Sciatic nerve (tissue), 2 donors: ENCODE results near the gene UBE2Z. TPM values are rescaled to one million over a fixed set of nuclear protein-coding genes. Genes with fewer than 3 reads are reported as not detected.
"Not testable (repeated sequence)": the region's sequence is repeated elsewhere in the genome, so short reads cannot be mapped to it uniquely, and the experiment has no call there.

Experiments used
- ATAC-seq: fragments of 200-7000 bp; cut with Tn5 transposase; one replicate; pipeline ENCODE4 v1.9.1; 2020; ENCODE audit warnings: mild to moderate bottlenecking, moderate library complexity
- DNase-seq: peaks from one replicate; pipeline ENCODE4 v3.0.0-alpha.2; 2020; ENCODE audit warnings: low spot score
- intact Hi-C: fragments of 100-400 bp; cut with DNase I; formaldehyde crosslinking; loops from one replicate; pipeline ENCODE4 v1.14.2; 2022
- total RNA-seq: library from RNA; stranded (reverse); fragmentation: NEBNext Ultra II Directional; extraction: Animal tissue kit (Norgen Biotek cat#: 25700); gene quantifications from one replicate; pipeline ENCODE4 v1.2.1, GENCODE V29; 2021
- donor health status: DM: no; HTN: no; CAD: no.
- donor health status: DM: no; HTN: no; CAD: no.

UBE2Z gene
- total RNA-seq: 66.2 TPM

- intact Hi-C loops: no loop called here
- DNase-seq (peak; percentile 94), ATAC-seq (peak; percentile 99)
These were observed at the start of gene UBE2Z for GRCh38 chr17:48908047-48908843. UBE2Z (plus strand) TSS chr17:48908407; CDS start chr17:48908504, 97 bp downstream.

DNA sequence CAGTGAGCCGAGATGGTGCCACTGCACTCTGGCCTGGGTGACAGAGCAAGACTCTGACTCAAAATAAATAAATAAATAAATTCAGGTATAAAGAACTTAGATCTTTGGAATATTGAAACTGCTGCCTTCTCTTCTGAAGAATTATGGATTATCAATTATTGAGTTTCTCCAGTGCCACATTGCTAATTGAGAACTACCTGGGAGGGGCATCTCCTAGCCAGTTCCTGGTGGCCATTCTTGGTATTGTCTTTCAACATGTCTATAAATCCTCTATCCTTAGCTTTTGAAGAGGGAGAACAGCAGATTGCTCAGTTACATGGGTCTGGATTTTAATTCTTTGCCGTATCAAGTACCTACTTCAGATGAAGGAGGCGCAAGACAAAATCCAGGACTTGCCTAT lies 48.2 kb upstream of the UBE2Z start:
- no peak for ATAC-seq
- intact Hi-C loops: no loop called here
- no peak for DNase-seq

DNA sequence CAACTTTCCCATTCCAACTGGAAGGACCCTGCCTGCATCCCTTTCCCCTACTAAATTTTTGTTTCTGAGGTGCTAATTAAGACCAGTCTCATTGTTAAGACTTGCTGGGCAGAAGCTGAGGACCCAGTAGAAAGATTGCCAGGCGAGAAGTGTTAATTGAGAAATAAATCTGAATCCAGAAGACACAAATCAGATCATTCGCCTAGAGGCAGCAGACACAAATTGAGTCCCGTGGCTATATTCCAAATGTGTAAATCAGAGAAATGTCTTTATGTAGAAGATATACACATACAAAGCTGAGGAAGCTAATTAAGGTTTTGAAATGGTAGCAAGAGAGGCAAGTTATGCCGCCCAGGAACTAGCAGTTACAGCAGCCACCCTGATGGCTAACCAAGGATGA lies 47.8 kb upstream of the UBE2Z start:
- no peak for DNase-seq
- intact Hi-C loops: no loop called here
- ATAC-seq: no peak

DNA sequence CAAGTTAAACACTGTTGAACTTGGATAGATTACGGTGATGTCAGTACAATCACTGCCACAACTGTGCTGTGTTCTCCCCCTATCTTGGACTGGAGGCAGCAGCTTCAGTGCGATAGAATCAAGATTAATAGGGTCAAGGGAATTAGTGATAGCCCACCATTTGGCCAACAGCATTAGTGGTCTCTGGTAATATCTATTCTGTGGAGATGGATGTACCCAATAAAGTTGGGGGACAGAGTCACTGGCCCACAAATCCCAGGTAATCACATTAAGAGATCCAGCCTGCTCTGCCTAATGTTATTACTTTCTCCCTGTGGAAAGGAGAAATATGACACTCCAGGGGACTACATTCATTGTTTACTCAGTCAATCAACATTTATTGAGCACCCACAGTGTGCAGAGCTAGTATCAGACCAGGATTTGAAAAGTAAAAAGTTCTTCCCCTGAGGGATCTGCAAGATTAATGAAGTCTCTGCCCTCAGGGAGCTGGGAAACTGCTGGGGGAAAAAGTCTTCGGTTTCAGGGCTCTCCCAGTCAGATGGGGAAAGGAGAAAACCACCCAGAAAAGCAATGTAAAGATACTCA lies 39.2 kb upstream of the UBE2Z start:
- intact Hi-C loops: no loop called here
- DNase-seq (no peak), ATAC-seq (no peak)

DNA sequence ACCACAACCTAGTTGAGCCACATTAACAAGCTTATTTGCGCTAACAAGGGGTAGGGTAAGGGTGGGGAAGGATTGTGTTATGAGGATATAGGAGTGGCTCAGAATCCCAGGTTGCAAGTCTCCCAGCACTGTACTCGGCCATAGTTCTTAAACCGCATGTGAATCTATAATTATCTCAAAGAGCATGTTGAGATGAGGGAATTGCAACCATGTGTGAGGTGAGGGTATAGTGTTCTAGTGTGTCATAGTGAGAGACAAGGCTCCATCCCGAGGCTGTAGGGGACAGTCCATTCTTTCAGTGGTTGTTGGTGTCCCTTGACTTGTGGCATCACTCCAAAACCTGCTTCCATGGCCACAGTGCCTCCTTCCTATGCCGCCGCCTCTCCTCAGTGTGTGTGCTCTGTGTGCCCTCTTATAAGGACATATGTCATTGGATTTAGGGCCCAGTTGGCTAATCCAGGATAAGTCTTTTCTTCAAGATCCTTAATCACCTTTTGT lies 38.3 kb upstream of the UBE2Z start:
- no peak for ATAC-seq
- intact Hi-C loops: no loop called here
- DNase-seq: no peak

GRCh38 chr17:48871035-48871550 lies 37.1 kb upstream of the UBE2Z start:
- DNase-seq (no peak), ATAC-seq (no peak)
- intact Hi-C loops: no loop called here

GRCh38 chr17:48871551-48872351 lies 36.5 kb upstream of the UBE2Z start:
- DNase-seq (no peak), ATAC-seq (peak; percentile 80)

DNA sequence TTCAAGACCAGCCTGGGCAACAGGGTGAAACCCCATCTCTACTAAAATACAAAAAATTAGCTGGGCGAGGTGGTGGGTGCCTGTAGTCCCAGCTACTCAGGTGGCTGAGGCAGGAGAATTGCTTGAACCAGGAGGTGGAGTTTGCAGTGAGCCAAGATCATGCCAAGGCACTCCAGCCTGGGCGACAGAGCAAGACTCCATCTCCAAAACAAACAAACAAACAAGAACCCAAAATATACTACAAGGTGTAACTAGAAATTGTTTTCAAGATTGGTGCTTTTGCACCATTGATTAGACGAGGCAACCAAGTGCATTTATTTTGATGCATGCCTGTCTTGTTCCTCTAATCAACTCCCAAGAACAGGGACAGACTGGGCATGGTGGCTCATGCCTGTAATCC lies 35.8 kb upstream of the UBE2Z start:
- ATAC-seq, DNase-seq, intact Hi-C loops: not testable (repeated sequence)

More at GRCh38 chr17:48871551-48872351, 36.5 kb upstream of the UBE2Z start:
- intact Hi-C loops: no loop called here

GRCh38 chr17:48873209-48873608 lies 35.0 kb upstream of the UBE2Z start:
- peak; percentile 33 for ATAC-seq
- intact Hi-C loops: no loop called here
- no peak for DNase-seq

DNA sequence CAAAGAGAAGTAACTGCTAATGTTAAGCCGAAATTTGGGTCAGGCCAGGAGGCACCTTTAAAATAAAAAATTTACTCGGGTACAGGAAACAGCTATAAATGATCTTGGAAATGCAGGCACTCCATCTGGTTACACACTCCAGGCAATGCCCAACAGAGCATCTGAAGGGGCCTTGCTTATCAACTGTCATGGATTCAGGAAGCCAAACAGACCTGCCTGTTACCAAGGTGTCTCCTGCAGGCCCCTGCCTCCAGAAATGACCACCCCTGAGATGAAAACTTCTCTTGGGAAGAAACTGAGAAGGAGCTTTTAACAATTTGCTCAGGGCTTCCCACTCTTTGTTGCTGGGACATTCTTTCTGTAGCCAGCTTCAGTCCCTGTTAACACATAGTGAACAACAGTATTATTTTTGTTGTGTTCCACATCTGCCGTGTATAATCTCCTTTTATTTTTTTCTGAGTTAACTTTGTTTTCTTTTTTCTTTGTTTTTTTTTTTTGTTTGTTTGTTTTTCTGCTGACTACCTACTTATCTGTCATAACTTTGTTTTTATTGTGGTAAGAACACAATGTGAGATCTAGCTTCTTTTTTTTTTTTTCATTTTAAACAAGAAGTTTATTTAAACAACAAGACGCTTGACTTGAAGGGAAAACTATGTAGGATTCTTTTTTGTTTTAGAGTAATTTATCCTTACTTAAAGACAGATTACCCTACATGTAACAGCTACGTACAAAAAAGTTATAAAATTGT lies 34.3 kb upstream of the UBE2Z start:
- intact Hi-C loops: no loop called here
- DNase-seq (no peak), ATAC-seq (no peak)

- peak; percentile 87 for ATAC-seq
These were observed 29.0 kb upstream of the UBE2Z start for GRCh38 chr17:48878920-48879898.

GRCh38 chr17:48882272-48882671 lies 25.9 kb upstream of the UBE2Z start:
- DNase-seq (no peak), ATAC-seq (no peak)
- intact Hi-C loops: loop anchor here (5.0 to 10.0 kb wide), 2 partner anchors 80 to 133 kb away; no protein-coding TSS in a partner anchor

More at GRCh38 chr17:48878920-48879898, 29.0 kb upstream of the UBE2Z start:
- no peak for DNase-seq
- intact Hi-C loops: loop anchor here (5.0 kb wide), 1 partner anchor 67 kb away; no protein-coding TSS in a partner anchor

GRCh38 chr17:48883171-48883570 lies 25.0 kb upstream of the UBE2Z start:
- intact Hi-C loops: loop anchor here (5.0 to 10.0 kb wide), 2 partner anchors 81 to 132 kb away; no protein-coding TSS in a partner anchor
- DNase-seq (no peak), ATAC-seq (no peak)

- intact Hi-C loops: no loop called here
- DNase-seq (no peak), ATAC-seq (no peak)
These were observed 18.1 kb upstream of the UBE2Z start for GRCh38 chr17:48890086-48890485.

GRCh38 chr17:48892940-48893645 lies 15.1 kb upstream of the UBE2Z start:
- intact Hi-C loops: no loop called here
- no peak for ATAC-seq
- DNase-seq: no peak

DNA sequence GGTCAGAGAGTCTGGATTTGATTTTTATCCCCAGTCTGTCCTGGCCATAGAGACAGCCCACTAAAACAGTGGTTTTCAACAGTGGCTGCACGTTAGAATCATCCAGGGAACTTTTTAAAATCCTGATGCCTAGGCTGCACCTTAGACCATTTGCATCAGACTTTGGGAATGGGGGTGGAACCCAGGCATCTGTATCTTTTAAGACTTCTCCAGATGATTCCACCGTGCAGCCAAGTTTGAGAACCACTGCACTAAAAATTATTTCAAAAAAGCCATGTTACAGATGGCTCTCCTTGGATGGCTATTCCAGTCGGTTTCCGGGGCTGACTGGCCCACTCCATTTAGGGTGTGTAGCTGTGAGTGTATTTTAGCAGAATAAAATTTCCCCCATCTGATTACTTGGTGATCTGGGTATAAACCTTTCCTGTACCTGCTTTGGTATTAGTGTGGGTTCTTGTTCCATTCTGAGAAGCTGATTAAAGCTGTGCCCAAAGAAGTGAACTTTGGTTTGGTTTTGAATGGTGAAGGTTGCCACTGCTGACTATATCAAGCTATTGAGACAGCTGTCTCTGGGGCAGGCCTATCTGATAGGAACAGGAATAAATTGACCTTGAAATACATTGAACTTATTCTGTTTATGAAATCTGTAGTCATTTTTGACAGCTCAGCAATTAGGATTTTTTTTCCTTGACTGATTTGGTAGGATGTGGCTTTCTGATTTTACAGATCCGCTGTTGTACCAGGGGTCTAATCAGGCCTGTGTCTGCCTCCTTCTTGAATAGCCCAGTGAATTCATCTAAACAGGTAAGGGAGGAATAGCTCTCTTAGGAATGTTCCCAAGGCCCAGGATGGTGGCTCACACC lies 14.3 kb upstream of the UBE2Z start:
- ATAC-seq (no peak), DNase-seq (no peak)
- intact Hi-C loops: no loop called here
